ENCODE data around the gene TUBB1. TPM values are rescaled to one million over a fixed set of nuclear protein-coding genes. Genes with fewer than 3 reads are reported as not detected.

TUBB1 gene
- total RNA-seq, 6 experiments from 2014 or later, result 0.06 to 1.5 (median 0.31) TPM; not detected in 1

GRCh38 chr20:59042796-59043631 lies 23.8 kb downstream of the TUBB1 start:
- Histone ChIP-seq H3K9me3 (no peaks in the 10 kb centered on the region), H3K36me3 (peaks cover 0 to 4% (median under 1%) of the 10 kb centered on the region in 4 donors), H3K27ac (peak overlapping the region; percentile 63 to 85 (median 76)), H3K27me3 (no peaks in the 10 kb centered on the region), H3K4me3 (peak overlapping the region; percentile 78 to 96 (median 93)), H3K4me1 (peaks cover 0 to 28% (median 7%) of the 10 kb centered on the region in 4 donors)
- TF ChIP-seq, protein P1, sequence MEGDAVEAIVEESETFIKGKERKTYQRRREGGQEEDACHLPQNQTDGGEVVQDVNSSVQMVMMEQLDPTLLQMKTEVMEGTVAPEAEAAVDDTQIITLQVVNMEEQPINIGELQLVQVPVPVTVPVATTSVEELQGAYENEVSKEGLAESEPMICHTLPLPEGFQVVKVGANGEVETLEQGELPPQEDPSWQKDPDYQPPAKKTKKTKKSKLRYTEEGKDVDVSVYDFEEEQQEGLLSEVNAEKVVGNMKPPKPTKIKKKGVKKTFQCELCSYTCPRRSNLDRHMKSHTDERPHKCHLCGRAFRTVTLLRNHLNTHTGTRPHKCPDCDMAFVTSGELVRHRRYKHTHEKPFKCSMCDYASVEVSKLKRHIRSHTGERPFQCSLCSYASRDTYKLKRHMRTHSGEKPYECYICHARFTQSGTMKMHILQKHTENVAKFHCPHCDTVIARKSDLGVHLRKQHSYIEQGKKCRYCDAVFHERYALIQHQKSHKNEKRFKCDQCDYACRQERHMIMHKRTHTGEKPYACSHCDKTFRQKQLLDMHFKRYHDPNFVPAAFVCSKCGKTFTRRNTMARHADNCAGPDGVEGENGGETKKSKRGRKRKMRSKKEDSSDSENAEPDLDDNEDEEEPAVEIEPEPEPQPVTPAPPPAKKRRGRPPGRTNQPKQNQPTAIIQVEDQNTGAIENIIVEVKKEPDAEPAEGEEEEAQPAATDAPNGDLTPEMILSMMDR (IDR thresholded peaks at IDR 0.05), result peak in 2 of 4 donors; percentile 11 to 31
- no peak for TF ChIP-seq POLR2A (IDR thresholded peaks at IDR 0.05)
- peak; percentile 95 to 97 (median 96) for DNase-seq
- WGBS (ENCODE audit: insufficient coverage, low coverage, low lambda C conversion rate, missing lambda C conversion rate), result 46% methylated on average over 5 of the region's 66 CpGs
- intact Hi-C loops (cut with DNase I), result loop anchor here (10.0 kb wide), 2 partner anchors 148 to 158 kb away; no protein-coding TSS in a partner anchor
- peak; percentile 95 to 98 (median 96) for ATAC-seq

DNA sequence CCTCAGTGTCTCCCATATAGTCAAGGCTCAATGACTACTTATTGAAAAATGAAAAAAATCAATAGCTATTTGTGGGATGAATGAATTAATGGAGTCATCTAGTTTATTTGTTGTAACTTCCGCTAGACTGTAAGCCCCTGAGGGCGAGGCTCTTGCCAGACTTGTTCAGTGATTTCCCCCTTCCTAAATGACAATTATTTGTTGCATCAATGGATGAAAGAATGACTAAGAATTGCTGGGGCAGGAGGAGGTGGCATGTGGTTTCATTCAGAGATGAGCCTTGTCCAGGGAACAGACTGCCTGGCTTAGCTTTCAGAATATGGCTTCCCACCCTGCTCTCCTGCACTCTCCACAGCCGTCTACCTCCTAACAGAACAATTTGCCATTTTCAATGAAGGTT lies 24.5 kb downstream of the TUBB1 start:
- H3K36me3 ChIP-seq, result no peaks in the 10 kb centered on the region
- ATAC-seq (no peak), DNase-seq (no peak)
- WGBS (ENCODE audit: insufficient coverage, low coverage, low lambda C conversion rate, missing lambda C conversion rate), result 70% methylated on average over 3 of the region's 3 CpGs
- intact Hi-C loops (cut with DNase I), result loop anchor here (10.0 kb wide), 2 partner anchors 149 to 159 kb away; no protein-coding TSS in a partner anchor
- no peaks in the 10 kb centered on the region for H3K27me3 ChIP-seq
- H3K4me1 ChIP-seq, result peaks cover 0 to 28% (median 7%) of the 10 kb centered on the region in 4 donors
- no peaks in the 10 kb centered on the region for H3K9me3 ChIP-seq
- no peak overlapping the region for H3K27ac ChIP-seq
- no peak overlapping the region for H3K4me3 ChIP-seq
- no peak for TF ChIP-seq POLR2A (IDR thresholded peaks at IDR 0.05)
- TF ChIP-seq, protein P1 (IDR thresholded peaks at IDR 0.05), result no peak

DNA sequence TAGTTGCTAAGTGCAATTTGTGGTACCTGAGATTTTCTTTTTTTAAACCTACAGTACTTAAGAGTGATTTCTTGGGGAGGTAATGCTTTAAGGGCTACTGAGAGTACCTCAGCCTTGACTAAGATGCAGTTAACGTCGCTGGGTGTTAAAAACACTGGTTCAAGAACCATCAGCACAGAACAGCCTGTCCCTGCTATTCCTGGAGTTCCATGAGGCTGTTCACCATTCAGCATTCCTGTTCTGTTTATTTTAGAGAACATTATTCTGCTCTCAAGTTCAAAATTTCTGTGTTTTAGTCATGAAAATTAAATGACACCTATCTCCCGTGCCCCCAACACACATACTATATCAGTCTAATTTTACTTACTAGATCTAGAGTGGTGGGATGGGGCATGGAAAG lies 25.1 kb downstream of the TUBB1 start:
- Histone ChIP-seq H3K9me3 (no peaks in the 10 kb centered on the region), H3K4me1 (peaks cover 0 to 28% (median 7%) of the 10 kb centered on the region in 4 donors), H3K4me3 (no peak overlapping the region), H3K27ac (no peak overlapping the region), H3K36me3 (no peaks in the 10 kb centered on the region), H3K27me3 (no peaks in the 10 kb centered on the region)
- ATAC-seq (no peak), DNase-seq (no peak)
- intact Hi-C loops (cut with DNase I), result loop anchor here (10.0 kb wide), 2 partner anchors 149 to 159 kb away; no protein-coding TSS in a partner anchor
- TF ChIP-seq, protein P1 (IDR thresholded peaks at IDR 0.05), result no peak
- no peak for TF ChIP-seq POLR2A (IDR thresholded peaks at IDR 0.05)
- WGBS (ENCODE audit: insufficient coverage, low coverage, low lambda C conversion rate, missing lambda C conversion rate), result 100% methylated on average over 3 of the region's 3 CpGs

DNA sequence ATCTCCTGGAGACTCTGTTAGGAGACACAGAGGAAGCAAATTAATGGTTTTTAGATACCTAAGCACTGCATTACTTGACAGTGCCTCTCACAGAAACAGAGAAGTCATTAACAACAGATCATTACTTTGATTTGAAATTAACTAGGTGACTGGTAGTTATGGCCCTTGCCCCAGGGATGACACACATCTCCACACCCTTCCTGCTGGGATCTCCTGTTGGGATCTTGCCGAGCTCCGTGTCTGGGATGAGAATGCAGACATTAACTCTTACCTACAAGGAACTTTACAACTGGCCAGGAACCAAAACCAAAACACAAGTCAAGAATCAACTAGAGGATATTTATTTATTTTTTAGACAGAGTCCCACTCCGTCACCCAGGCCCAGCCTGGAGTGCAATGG lies 25.6 kb downstream of the TUBB1 start:
- Histone ChIP-seq H3K27ac (no peak overlapping the region), H3K27me3 (no peaks in the 10 kb centered on the region), H3K36me3 (no peaks in the 10 kb centered on the region), H3K4me1 (peaks cover 0 to 27% (median 6%) of the 10 kb centered on the region in 4 donors), H3K4me3 (no peak overlapping the region), H3K9me3 (no peaks in the 10 kb centered on the region)
- no peak for DNase-seq
- TF ChIP-seq, protein P1 (IDR thresholded peaks at IDR 0.05), result no peak
- TF ChIP-seq POLR2A (IDR thresholded peaks at IDR 0.05), result no peak
- 100% methylated on average over 3 of the region's 3 CpGs for WGBS (ENCODE audit: insufficient coverage, low coverage, low lambda C conversion rate, missing lambda C conversion rate)
- intact Hi-C loops (cut with DNase I), result loop anchor here (10.0 kb wide), 2 partner anchors 150 to 160 kb away; no protein-coding TSS in a partner anchor
- no peak for ATAC-seq
